ENCODE results near the gene GOLGA7B.

GOLGA7B gene

DNA sequence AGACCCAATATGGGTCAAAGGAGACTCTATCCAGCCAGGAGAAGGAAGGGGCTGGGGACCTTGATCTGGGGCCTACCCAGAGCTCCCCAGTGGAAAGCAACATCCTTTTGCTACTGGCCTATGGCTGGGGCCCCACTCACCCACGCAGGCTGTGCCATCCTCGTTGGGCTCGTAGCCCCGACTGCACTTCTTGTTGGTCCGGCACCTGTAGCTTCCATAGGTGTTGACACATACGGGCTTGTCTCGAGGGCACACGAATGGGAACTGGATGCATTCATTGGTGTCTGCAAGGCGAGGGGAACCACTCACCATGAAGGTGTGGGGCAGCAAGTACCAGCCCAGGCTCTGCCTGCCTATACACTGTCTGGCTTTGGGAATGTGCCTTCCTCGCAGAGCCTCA, 30.5 kb downstream of the GOLGA7B start:
- TF ChIP-seq, protein P1, sequence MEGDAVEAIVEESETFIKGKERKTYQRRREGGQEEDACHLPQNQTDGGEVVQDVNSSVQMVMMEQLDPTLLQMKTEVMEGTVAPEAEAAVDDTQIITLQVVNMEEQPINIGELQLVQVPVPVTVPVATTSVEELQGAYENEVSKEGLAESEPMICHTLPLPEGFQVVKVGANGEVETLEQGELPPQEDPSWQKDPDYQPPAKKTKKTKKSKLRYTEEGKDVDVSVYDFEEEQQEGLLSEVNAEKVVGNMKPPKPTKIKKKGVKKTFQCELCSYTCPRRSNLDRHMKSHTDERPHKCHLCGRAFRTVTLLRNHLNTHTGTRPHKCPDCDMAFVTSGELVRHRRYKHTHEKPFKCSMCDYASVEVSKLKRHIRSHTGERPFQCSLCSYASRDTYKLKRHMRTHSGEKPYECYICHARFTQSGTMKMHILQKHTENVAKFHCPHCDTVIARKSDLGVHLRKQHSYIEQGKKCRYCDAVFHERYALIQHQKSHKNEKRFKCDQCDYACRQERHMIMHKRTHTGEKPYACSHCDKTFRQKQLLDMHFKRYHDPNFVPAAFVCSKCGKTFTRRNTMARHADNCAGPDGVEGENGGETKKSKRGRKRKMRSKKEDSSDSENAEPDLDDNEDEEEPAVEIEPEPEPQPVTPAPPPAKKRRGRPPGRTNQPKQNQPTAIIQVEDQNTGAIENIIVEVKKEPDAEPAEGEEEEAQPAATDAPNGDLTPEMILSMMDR (conservative IDR thresholded peaks at IDR 0.05; ENCODE audit: low read depth, low read length) = no peak
- Histone ChIP-seq H2AFZ (ENCODE audit: low read depth) (no peak overlapping the region), H3K4me2 (no peak overlapping the region), H3K27ac (no peak overlapping the region), H3K79me2 (ENCODE audit: insufficient read depth, low read depth) (no peaks in the 10 kb centered on the region), H3K9ac (no peak overlapping the region), H3K4me1 (ENCODE audit: low read depth, poor library complexity, severe bottlenecking) (no peaks in the 10 kb centered on the region), H3K4me3 (IDR thresholded peaks at IDR 0.05; ENCODE audit: insufficient read depth, low read depth, low read length) (no peak overlapping the region), H3K36me3 (ENCODE audit: insufficient read depth) (no peaks in the 10 kb centered on the region), H4K20me1 (ENCODE audit: insufficient read depth) (no peaks in the 10 kb centered on the region), H3K27me3 (ENCODE audit: insufficient read depth, low read depth) (no peaks in the 10 kb centered on the region)

DNA sequence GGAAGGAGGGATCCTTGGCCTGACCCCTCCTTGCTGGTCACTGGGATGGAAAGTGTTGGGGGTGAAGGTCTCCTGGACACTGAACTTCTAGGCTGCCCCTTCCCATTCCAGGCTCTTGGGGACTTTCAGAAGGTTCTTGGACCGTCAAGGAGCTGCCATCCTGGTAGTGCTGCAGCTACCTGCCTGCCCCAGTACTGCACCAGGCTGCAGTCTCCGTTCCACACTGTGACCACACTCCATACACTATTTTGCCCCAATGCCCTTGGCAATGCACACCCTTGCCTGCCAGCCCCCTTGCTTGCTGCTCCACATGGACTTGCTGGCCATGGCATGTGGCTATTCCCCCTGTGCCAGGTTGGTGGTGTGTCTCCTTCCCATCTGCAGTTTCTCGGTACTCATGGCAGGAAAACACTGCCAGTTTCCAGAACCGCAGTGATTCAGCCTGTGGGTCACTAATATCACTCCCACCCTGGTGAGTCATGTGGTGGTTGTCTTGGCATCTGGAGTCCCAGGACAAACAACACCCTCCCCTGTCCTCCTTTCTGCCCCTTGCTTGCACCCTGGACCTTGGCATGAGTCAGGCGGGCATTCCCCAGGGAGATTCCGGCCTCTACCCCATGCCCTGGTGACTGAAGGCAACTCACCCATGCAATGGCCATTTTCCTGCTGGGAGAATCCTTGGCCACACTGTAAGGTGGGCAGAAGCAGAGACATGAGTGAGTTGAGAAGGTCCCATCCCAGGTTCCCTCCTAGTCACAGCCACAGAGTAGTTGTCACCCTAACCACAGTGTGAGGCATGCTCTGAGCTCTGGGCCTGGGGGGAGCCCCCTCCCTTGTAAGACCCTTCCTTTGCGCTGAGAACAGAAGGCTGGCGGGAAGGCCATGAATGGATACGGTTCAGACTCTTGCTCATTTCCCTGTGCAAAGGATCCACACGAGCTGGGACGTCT, 32.8 kb downstream of the GOLGA7B start:
- no peaks in the 10 kb centered on the region for H3K4me1 ChIP-seq (ENCODE audit: low read depth, poor library complexity, severe bottlenecking)
- H2AFZ ChIP-seq (ENCODE audit: low read depth) = no peak overlapping the region
- no peaks in the 10 kb centered on the region for H4K20me1 ChIP-seq (ENCODE audit: insufficient read depth)
- TF ChIP-seq, protein P1 (conservative IDR thresholded peaks at IDR 0.05; ENCODE audit: low read depth, low read length) = no peak
- H3K4me2 ChIP-seq = no peak overlapping the region
- no peaks in the 10 kb centered on the region for H3K27me3 ChIP-seq (ENCODE audit: insufficient read depth, low read depth)
- H3K9ac ChIP-seq = no peak overlapping the region
- no peaks in the 10 kb centered on the region for H3K36me3 ChIP-seq (ENCODE audit: insufficient read depth)
- no peak overlapping the region for H3K27ac ChIP-seq
- H3K79me2 ChIP-seq (ENCODE audit: insufficient read depth, low read depth) = no peaks in the 10 kb centered on the region
- H3K4me3 ChIP-seq (IDR thresholded peaks at IDR 0.05; ENCODE audit: insufficient read depth, low read depth, low read length) = no peak overlapping the region

DNA sequence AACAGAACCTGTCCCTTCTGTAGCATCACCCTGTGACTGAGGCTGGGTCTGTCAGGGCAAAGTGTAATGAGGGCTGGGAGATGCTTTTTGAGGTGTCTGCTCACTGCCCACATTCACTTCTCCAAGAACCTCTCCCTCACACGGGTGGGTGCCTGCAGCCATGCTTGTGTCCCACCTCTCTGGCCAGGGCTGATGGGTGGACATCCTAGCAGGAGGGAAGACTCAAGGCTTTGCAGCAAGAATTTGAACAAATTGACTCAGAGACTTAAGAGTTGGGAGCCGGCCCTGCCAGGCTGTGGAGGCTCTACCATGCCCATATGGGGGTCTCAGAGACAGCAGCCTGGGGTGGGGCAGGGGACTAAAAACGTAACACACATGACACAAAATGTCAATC, 33.4 kb downstream of the GOLGA7B start:
- Histone ChIP-seq H3K4me1 (ENCODE audit: low read depth, poor library complexity, severe bottlenecking) (no peaks in the 10 kb centered on the region), H2AFZ (ENCODE audit: low read depth) (no peak overlapping the region), H3K27ac (no peak overlapping the region)

DNA sequence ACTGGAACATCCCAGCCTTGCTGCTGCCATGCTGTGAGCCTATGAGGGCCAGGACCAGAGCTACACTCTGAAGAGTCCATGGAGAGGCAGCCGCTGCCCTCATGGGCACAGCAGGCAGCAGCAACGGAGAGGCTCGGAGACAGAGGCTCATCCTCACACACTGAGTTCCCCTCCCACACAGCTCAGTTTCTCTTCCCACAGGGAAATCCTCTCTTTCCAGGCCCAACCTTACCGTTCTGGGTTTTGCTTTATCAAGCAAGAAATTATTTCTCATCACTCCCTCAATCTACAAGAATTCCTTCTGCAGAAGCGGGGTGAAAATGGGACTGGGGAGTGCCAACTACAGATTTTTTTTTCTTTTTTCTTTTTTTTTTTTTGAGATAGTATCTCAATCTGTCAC, 36.6 kb downstream of the GOLGA7B start:
- no peak overlapping the region for H3K4me2 ChIP-seq
- no peak overlapping the region for H3K9ac ChIP-seq
- no peaks in the 10 kb centered on the region for H3K36me3 ChIP-seq (ENCODE audit: insufficient read depth)
- no peaks in the 10 kb centered on the region for H3K79me2 ChIP-seq (ENCODE audit: insufficient read depth, low read depth)
- TF ChIP-seq, protein P1 (conservative IDR thresholded peaks at IDR 0.05; ENCODE audit: low read depth, low read length) = no peak
- no peak overlapping the region for H3K27ac ChIP-seq
- no peak overlapping the region for H3K4me3 ChIP-seq (IDR thresholded peaks at IDR 0.05; ENCODE audit: insufficient read depth, low read depth, low read length)
- no peaks in the 10 kb centered on the region for H3K27me3 ChIP-seq (ENCODE audit: insufficient read depth, low read depth)
- no peaks in the 10 kb centered on the region for H4K20me1 ChIP-seq (ENCODE audit: insufficient read depth)
- no peaks in the 10 kb centered on the region for H3K4me1 ChIP-seq (ENCODE audit: low read depth, poor library complexity, severe bottlenecking)
- no peak overlapping the region for H2AFZ ChIP-seq (ENCODE audit: low read depth)

More for the DNA sequence above, 33.4 kb downstream of the GOLGA7B start:
- Histone ChIP-seq H3K36me3 (ENCODE audit: insufficient read depth) (no peaks in the 10 kb centered on the region), H3K4me2 (no peak overlapping the region), H3K9ac (no peak overlapping the region), H3K4me3 (IDR thresholded peaks at IDR 0.05; ENCODE audit: insufficient read depth, low read depth, low read length) (no peak overlapping the region), H3K79me2 (ENCODE audit: insufficient read depth, low read depth) (no peaks in the 10 kb centered on the region), H4K20me1 (ENCODE audit: insufficient read depth) (no peaks in the 10 kb centered on the region), H3K27me3 (ENCODE audit: insufficient read depth, low read depth) (no peaks in the 10 kb centered on the region)
- TF ChIP-seq, protein P1 (conservative IDR thresholded peaks at IDR 0.05; ENCODE audit: low read depth, low read length) = no peak

Data from KMS-11 (cell line).